GM18499 (cell line): ENCODE results near the gene TBRG4.

Experiments used
- ATAC-seq: cut with Tn5 transposase; IDR thresholded peaks from one replicate; pipeline ENCODE4 v1.9.1; 2021; ENCODE audit warnings: moderate number of reproducible peaks; ENCODE audit not compliant: insufficient read depth, unreplicated experiment

Gene TBRG4

DNA sequence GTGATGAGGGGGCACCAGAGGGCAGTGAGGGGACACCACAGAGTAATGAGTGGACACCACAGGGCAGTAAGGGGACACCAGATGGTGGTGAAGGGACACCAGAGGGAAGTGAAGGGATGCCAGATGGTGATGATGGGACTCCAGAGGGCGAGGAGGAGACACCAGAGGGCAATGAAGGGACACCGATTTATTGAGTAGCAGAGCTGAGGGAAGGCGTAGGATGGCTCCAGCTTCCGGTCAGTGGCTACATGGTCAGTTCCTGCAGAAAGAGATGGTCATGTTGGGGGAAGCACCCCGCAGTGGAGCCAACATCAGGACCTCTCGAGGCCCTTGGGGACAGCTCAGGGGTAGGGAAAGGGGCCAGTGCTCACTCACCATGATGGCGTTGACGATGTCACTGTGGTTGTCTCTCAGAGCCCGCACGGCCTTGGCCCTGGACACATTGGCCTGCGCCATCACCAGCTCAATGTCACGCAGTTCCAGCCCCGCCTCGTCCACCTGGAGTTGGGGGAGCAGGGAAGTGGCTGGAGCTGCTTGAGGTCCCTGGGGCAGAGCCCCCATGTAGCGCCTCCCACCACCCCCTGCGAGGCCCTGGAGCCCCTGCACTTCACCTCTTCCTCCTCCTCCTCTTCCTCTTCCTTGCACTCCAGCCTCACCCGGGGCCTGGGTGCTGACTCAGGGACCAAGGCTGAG, 31.1 kb downstream of the TBRG4 start:
- no peak for ATAC-seq

DNA sequence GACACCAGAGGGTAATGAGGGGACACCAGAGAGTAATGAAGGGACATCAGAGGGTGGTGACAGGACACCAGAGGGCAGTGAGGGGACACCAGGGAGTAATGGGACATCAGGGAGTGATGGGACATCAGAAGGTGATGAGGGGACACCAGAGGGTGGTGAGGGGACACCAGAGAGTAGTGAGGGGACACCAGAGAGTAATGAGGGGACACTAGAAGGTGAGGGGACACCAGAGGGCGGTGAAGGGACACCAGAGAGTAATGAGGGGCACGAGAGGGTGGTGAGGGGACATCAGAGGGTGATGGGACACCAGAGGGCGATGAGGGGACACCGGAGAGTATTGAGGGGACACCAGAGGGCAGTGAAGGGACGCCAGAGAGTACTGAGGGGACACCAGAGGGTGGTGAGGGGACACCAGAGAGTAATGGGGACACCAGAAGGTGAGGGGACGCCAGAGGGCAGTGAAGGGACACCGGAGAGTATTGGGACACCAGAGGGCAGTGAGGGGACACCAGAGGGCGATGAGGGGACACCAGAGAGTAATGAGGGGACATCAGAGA, 33.3 kb downstream of the TBRG4 start:
- no peak for ATAC-seq

DNA sequence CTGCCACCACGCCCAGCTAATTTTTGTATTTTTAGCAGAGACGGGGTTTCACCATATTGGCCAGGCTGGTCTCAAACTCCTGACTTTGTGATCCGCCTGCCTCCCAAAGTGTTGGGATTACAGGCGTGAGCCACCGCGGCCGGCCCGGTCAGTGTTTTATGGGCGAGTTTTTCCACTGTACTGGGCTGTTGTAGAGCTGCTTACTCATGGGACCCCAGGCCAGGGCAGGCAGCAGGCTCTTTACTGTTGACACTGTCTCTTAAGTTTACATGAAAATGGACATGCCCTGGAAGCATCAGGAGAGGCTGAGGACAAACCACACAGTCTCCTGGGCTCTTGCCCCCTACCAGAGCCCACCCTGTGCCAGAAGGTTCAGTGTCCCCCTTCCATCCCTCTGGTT, 33.9 kb downstream of the TBRG4 start:
- no peak for ATAC-seq

DNA sequence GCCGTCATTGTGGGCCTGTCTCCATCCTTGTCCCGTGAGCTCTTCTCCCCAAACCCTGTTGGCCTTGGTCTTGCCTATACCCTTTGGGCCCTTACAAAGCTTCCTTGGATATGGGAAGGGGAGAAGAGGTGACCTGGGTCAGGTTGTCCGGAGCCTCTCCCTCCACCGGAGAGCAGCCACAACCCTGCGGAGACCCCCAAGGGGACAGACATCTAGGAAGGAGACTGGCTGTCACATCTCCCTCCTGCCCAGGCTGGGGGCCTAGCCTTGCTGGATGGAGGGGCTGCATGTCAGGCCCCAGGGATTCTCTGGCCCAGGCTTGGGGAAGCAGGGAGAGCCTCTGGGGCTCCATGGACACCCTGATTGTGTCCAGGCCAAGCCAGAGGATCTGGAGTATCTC, 34.6 kb downstream of the TBRG4 start:
- no peak for ATAC-seq

DNA sequence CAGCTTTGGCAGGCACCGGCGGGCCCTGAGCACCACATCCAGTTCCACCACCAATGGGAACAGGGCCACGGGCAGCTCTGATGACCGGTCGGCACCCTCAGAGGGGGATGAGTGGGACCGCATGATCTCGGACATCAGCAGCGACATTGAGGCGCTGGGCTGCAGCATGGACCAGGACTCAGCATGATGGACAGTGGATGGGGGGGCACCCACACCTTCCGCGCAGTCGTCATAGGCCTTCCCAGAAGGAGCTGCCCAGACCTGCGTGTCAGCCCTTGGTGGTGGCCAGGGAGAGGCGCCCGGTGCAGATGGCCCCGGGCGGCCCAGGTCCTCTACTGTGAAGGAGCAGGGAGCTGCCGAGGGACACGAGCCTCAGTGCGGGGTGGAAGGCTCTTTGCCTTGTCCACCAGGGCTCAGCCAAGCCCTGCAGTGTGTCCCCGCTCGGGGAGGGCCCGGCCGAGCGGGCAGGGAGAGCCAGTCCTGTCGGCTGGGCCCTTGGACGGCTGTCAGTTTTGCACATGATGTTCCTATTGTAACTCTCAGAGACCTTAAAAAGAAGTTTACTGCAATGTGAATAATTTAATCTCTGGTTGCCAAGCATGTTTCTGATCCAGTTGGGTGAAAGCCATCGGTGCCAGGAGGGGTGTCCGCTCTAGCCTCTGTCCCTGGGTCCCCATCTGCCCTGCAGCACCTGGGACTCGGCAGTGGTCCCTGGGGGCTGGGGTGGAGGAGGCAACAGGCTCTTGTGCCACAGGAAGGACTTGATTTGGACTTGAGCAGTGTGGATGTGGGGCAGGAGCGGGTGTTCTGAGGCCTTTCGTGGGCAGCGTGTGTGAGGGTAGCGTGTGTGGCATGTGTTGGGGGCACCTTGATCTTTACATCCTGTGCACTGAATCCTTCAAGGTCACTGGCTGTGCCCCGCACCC, 35.4 kb downstream of the TBRG4 start:
- no peak for ATAC-seq

DNA sequence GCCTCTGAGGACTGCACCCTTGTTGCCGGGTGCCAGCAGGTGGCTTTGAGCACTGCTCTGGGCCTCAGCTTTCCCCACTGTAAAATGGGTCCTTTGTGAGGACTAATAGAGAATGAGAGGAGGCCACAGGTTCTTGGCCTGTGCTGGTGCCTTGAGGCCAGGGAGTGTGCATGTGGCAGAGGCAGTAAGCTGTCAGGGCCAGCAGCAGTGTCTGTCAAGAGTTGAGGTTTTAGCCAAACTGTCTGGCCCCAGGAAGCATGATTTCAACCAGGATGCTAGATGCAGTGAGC, 36.2 kb downstream of the TBRG4 start:
- no peak for ATAC-seq

DNA sequence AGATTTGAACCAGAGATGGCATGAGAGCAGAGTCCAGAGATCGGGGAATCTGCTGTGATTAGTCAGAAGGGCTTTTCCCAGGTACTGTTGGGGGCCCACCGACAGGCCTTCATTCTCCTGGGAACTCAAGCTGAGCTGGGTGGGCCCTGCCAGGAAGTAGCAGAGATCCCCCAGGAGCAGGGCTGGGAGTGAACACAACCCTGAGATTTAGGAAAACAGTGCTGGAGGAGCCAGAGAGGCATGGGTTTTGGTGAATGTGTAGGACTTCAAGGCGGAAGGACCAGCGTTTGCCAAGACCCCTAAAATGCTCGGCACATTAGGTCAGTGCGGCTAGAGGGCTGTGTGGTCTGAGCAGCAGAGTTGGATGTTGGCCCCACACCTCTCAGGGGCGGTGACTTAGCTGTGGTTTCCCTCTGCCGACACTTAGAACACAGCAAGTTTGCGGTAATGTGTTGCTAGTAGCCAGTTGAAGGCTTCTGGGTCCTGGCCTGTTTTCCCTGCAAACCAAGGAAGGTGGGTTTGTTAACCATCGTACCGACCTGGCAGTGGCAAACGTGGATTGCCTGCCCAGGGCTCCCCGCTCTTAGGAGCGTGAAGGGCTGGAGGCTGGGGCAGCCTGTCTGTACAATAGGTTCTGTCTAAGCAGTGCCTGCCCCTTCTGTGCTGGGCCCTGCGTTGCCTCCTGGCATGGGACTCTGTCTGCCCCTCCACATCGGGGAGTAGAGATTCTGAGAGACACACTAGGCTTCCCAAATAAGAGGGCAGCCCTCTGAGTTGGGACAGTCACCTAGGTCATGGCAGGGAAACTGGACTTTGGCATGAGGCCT, 36.8 kb downstream of the TBRG4 start:
- no peak for ATAC-seq

DNA sequence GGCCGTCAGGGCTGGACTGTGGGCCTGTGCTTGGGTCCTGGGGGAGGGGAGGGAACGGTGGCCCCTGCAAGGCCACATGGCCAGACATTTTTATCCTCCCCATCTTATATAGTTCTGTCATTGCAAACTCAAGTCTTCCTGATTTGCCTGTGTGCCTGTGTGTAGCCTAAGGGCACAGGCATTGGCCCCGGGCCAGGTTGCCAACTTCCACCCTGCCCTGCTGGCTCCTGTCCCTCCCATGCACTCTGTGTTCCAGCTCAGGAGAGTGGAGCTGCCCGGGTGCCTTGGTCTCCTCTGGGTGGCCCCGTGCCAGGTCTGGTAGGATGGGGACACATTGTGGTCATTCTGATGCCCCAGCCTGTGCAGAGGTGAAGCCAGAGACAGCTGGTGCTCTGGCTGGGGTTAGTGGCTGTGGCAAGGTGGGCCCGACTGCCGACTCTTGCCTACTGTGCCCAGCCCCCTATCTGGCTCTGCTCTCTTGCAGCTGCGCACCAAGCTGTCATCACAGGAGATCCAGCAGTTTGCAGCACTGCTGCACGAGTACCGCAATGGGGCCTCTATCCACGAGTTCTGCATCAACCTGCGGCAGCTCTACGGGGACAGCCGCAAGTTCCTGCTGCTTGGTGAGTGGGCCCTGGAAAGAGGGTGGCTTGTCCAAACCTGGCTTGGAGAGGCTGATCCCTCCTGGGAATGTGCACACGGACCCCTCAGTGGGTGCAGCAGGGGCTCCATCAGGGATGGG, 37.5 kb downstream of the TBRG4 start:
- ATAC-seq = no peak

DNA sequence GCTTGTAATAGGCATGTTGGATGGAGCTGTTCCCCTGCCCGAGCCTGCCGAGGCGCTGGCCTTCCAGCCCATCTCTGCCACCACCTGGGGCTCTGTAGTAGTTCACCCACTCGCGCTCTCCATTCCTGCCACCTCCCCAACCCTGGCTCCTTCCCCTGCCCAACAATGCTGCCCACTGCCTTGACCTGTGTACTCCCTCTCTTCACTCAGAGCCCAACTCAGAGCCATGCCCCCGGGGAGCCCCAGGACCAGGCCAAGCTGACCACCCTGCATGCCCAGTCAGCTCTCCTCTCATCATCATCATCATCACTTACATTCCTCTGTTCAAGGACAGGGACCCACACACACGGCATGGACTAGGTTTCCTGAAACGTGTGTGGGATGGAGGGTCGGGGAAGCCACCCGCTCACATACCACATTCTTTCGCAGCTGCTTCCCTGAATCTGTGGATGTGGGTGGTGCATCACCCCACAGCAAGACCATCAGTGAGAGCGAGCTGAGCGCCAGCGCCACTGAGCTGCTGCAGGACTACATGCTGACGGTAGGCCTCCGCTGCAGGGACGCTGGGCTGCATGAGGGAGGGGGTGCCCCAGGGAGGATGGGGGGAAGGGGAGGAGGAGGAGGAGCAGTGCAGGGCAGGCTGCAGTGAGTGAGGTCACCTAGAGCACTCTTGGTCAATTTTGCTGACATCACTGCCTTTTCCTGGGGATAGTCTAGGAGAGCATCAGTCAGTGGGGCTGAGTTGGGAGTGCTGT, 38.3 kb downstream of the TBRG4 start:
- ATAC-seq = no peak

DNA sequence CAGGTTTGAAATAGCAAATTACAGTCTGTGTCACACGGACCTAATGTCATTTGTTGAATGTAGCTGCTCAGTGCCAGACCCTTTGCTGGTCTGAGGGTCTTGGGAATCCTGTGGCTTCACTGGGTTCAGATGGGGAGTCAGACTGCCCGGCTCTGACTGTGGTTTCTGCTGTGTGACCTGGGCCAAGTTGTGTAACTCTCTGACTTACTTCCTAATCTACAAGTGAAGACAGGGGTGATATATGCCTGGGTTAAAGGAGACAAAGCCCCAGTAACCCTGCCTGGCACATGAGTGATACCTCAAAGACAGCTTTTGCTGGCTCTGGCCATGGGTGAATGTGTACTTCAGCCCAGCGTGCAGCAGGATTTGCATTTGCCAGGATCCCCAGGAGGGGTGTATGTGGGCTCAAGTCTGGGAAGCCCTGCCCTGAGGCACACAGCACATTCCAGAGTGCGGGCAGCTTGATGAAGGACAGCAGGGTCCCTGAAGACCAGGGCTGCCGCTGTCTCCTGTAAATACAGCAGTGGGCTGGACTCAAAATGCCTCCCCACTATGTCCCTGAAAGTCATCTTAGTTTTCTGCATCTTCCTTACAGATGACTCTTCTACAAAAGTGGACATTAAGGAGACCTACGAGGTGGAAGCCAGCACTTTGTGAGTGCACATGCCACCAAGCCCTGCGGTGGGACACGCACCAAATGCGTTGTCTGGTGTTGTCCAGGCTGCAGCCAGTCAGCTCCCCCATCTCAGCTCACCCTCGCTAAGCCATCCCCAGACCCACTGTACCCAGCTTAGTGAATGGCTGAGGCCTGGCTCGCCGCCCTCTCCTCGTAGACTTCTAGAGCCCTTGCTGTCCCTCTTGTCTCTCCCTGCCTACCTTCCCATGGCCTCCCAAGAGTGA, 39.1 kb downstream of the TBRG4 start:
- no peak for ATAC-seq

DNA sequence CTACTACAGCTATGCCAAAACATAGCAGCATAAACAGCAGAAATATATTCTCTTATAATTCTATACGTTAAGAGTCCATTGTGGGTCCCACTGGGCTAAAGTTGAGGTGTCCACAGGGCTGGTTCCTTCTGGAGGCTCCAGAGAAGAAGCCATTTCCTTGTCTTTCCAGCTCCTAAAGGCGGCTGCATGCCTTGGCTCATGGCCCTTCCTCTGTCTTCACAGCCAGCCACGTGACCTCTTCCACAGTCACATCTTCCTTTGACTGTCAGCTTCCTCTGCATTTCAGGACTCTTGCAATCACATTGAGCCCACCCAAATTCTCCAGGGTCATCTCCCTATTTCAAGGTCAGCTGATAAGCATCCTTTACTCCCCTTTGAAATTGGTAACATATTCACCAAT, 40.0 kb downstream of the TBRG4 start:
- no peak for ATAC-seq

DNA sequence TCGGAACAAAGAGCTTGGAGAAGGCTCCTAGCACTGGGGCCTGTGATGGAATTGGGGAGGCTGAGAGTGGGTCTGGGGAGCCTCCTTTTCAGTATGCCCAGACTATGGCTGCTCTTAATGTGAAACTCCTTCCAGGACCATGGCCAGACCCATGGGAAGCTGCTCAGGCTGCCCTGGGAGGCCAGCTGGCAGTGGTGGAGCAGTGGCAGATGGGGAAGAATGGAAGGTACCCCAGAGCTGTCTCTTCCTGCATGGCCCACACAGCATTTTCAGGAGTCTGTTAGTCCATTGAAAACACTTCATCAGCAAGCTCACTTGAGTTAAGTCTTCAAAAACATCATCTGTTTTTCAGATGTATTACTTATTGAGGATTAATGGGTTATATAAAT, 41.2 kb downstream of the TBRG4 start:
- ATAC-seq = no peak

DNA sequence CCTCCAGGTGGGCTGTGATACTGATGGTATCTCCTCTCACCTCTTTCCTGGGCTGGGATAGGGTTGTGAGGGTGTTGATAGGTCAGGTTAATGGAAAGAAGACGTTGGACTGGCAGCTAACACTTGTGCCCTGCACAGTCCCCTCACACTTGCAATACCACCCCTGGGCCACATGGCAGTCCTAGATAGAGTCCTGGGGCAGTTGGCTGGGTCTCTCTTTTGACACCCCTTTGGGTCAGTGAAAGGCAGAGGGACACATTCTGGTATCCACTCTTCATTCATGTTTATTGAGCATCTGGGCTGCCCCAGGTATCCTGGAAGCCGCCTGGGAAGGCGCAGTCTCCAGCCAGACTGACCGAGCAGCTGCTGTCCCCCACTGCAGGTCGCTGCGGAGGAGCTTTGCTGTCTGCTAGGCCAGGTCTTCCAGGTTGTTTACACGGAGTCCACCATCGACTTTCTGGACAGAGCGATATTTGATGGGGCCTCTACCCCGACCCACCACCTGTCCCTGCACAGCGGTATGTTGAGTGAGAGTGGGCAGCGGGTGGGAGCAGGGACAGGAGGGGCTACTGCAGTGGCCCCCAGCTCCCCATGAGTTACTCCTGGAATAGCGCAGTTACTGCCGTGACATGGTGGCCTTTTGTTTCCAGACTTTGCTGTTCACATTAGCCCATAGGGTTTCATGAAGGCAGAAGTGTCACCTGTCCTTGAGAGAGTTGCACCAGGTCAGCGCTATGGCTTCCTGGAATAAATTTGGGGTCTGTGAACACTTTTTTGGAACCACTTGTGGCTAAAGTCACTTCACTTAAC, 41.8 kb downstream of the TBRG4 start:
- ATAC-seq = no peak

DNA sequence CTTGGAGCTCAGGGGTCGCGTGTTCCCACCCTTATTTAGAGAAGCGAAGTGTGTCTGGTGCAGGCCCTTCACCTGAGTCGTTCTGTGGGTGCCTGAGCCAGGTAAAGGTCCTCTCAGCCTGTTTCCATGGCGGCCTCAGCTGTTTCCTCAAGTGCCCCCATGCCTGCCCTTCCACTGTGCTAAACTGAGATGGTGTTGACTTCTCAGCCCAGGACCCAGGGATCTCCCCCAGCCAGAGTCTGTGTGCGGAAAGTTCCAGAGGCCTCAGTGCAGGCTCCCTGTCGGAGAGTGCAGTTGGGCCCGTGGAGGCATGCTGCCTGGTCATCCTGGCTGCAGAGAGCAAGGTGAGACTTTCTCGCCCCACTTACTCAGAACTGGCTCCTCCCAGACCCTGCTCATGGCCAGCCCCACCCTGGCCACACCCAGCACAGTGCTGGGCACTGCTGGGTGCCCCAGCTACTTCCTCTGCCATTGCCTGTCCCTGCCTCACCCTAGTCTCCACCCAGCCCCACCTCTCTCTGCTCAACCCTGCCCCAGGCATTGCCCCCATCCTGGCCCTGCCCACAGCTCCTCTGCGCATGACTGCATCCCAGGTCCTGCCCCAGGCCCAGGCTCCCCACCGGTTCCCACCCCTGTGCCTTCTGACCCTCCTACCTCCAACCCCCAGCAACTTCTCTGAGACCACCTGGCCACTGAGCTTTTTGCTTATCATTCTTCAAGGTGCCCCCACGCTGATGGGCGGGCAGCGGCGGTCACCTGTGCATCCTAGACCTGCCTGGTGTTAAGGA, 43.1 kb downstream of the TBRG4 start:
- ATAC-seq = no peak

DNA sequence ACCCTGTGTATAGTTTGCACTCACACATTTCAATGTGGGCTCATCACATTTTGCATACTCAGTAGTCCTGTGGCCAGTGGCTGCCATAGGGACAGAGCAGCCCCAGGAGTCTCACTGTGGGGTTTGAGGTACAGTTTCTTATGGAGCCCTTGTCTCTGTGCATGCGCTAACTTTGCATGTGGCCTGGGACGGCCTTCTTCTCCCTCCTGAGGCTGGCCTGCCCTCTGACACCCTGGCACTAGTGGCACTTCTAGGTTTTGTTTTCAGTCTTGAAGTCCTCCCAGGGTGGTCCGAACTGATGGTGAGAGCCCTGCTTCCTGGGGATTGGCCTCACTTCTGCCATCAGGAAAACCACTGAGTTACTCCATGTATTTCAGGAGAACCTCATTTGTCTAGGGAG, 43.9 kb downstream of the TBRG4 start:
- no peak for ATAC-seq

DNA sequence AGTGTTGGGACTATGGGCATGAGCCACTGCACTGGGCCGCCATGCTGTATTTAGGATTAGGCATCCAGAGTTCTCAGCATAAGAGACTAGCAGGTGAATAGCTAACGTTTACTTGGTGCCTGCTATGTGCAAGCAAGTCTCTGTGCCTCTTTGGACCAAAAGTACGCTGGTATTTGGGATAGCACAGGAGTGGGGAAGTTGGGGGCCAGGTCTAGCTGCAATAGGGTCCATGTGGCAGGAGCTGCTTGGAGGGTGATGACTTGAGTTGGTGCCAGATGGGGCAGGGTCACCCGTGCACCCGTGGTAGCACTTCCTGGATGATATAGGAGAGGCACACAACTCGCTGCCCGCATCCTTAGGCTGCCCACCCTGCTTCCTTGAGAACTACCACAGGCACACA, 45.1 kb downstream of the TBRG4 start:
- no peak for ATAC-seq
